Activated CD8-positive, alpha-beta T cell treated with anti-CD3 and anti-CD28 coated beads, Interleukin-2, amount 10 ng/mL, durations not matched to agents 7 days and 5 days (primary cell): ENCODE results near the gene POGZ. TPM values are rescaled to one million over a fixed set of nuclear protein-coding genes. Genes with fewer than 3 reads are reported as not detected.
"Not testable (repeated sequence)": the region's sequence is repeated elsewhere in the genome, so short reads cannot be mapped to it uniquely, and the experiment has no call there.

Experiments used
- ATAC-seq: fragments of 150-1000 bp; cut with Tn5 transposase; one replicate; pipeline ENCODE4 v1.10.0; 2021; ENCODE audit warnings: moderate library complexity
- CTCF ChIA-PET: fragments of 350-600 bp; sonication (Branson Sonifier 250); formaldehyde crosslinking; loops from one replicate; lab custom pipeline; 2021; ENCODE audit warnings: antibody characterized with exemption; lab: Charles Lee
- POLR2A ChIA-PET: fragments of 350-600 bp; sonication (Branson Sonifier 250); formaldehyde crosslinking; loops from one replicate; lab custom pipeline; 2021; ENCODE audit warnings: antibody characterized with exemption; lab: Charles Lee
- DNase-seq: peaks from one replicate; pipeline ENCODE4 v3.0.0-alpha.2; 2020
- H3K27ac Mint-ChIP-seq: one replicate; pipeline ENCODE4 v1.8.0; 2021; ENCODE audit warnings: mild to moderate bottlenecking, mixed read lengths
- H3K27me3 Mint-ChIP-seq: one replicate; pipeline ENCODE4 v1.8.0; 2021; ENCODE audit warnings: low read depth, mixed read lengths
- H3K36me3 Mint-ChIP-seq: one replicate; pipeline ENCODE4 v1.8.0; 2021; ENCODE audit warnings: low read depth, mixed read lengths
- H3K4me1 Mint-ChIP-seq: one replicate; pipeline ENCODE4 v1.8.0; 2021; ENCODE audit warnings: low read depth, mixed read lengths
- H3K4me3 Mint-ChIP-seq: one replicate; pipeline ENCODE4 v1.8.0; 2021; ENCODE audit warnings: mild to moderate bottlenecking, mixed read lengths
- H3K9me3 Mint-ChIP-seq: one replicate; pipeline ENCODE4 v1.8.0; 2022; ENCODE audit warnings: mixed read lengths; ENCODE audit not compliant: insufficient read depth
- total RNA-seq, 2 experiments: library from RNA; stranded (reverse); gene quantifications; one replicate each; pipeline ENCODE4 v1.2.3, GENCODE V29; 2021

The POGZ gene
- total RNA-seq, 2 experiments from 2014 or later: 67.7 to 68.5 TPM

GRCh38 chr1:151399324-151400171 is 59.7 kb downstream of the POGZ start, which contains the start of gene PSMB4:
TSS of gene PSMB4 (plus strand) at chr1:151399573. CDS start at chr1:151399588, 15 bp downstream.
- Mint-ChIP-seq H3K9me3 (no peaks in the 10 kb centered on the region), H3K27me3 (peaks cover 9% of the 10 kb centered on the region), H3K27ac (peak within 1 kb of the TSS; percentile 99), H3K4me1 (peaks cover 26% of the 10 kb centered on the region), H3K36me3 (peaks cover 40% of the 10 kb centered on the region), H3K4me3 (peak within 1 kb of the TSS; percentile 80)
- peak; percentile 90 for DNase-seq
- ATAC-seq: peak; percentile 96
- ChIA-PET POLR2A (interaction anchor here (0.7 to 2.5 kb wide), 14 partner anchors 8 to 364 kb away, joined by 3 to 11 read pairs (median 4); partner anchors contain the start of genes MRPL9, PI4KB, PIP5K1A and VPS72), CTCF (interaction anchor here (0.5 to 1.6 kb wide), 9 partner anchors 12 to 99 kb away, joined by 3 to 9 read pairs (median 4); partner anchors contain the start of gene PI4KB)

DNA sequence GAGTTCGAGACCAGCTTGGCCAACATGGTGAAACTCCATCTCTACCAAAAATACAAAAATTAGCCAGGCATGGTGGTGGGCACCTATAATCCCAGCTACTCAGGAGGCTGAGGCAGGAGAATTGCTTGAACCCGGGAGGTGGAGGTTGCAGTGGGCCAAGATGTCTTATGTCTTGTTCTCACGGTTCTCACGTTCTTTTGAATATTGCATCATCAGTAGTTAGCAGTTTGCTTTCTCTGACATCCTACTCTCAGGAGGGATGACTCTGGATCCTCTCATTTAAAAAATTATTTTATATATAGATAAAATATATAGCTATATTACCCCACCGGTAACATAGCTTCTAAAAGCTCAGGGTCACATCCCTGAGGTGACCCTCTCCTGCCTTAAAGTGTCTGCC is 63.0 kb downstream of the POGZ start:
- peaks cover 20% of the 10 kb centered on the region for H3K27me3 Mint-ChIP-seq
- peaks cover 21% of the 10 kb centered on the region for H3K4me1 Mint-ChIP-seq
- not testable (repeated sequence) for H3K27ac Mint-ChIP-seq, ATAC-seq, H3K9me3 Mint-ChIP-seq, DNase-seq, H3K4me3 Mint-ChIP-seq
- ChIA-PET POLR2A (interaction anchor here (0.6 to 1.2 kb wide), 3 partner anchors 27 to 115 kb away, joined by 3 to 4 read pairs (median 4); partner anchors contain the start of gene ZNF687), CTCF (interaction anchor here (1.2 to 1.3 kb wide), 2 partner anchors 55 to 95 kb away, joined by 3 to 6 read pairs; no protein-coding TSS in a partner anchor)
- peaks cover 15% of the 10 kb centered on the region for H3K36me3 Mint-ChIP-seq

DNA sequence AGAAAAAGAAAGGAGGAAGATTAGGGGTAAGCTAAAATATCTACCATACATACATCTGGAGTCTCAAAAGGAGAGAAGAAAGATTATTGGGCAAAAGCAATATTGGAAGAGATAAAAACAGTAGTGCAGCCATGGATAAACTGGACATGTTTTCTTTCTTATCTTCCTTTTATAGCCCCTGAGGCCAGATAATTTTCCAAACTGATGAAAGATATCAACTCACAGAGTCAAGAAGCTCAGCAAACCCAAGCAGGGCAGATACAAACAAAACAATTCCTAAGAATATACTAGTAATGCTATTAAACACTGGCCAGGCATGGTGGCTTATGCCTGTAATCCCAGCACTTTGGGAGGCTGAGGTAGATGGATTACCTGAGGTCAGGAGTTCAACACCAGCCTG is 65.7 kb downstream of the POGZ start:
- CTCF ChIA-PET: no interaction called here
- peaks cover 5% of the 10 kb centered on the region for H3K4me1 Mint-ChIP-seq
- POLR2A ChIA-PET: no interaction called here
- no peak overlapping the region for H3K27ac Mint-ChIP-seq
- no peaks in the 10 kb centered on the region for H3K36me3 Mint-ChIP-seq
- ATAC-seq (no peak), DNase-seq (no peak)
- H3K27me3 Mint-ChIP-seq: peaks cover 21% of the 10 kb centered on the region
- no peak overlapping the region for H3K4me3 Mint-ChIP-seq
- no peaks in the 10 kb centered on the region for H3K9me3 Mint-ChIP-seq

- no peak for DNase-seq
- ATAC-seq: no peak
- Mint-ChIP-seq H3K27ac (no peak overlapping the region), H3K27me3 (peaks cover 19% of the 10 kb centered on the region), H3K4me1 (no peaks in the 10 kb centered on the region), H3K36me3 (no peaks in the 10 kb centered on the region), H3K9me3 (no peaks in the 10 kb centered on the region), H3K4me3 (no peak overlapping the region)
- ChIA-PET CTCF (no interaction called here), POLR2A (no interaction called here)
Observed at GRCh38 chr1:151391079-151391563, 68.2 kb downstream of the POGZ start.

- CTCF ChIA-PET, H3K4me3 Mint-ChIP-seq, H3K36me3 Mint-ChIP-seq, H3K27ac Mint-ChIP-seq, POLR2A ChIA-PET, ATAC-seq, H3K4me1 Mint-ChIP-seq, DNase-seq, H3K9me3 Mint-ChIP-seq: not testable (repeated sequence)
- H3K27me3 Mint-ChIP-seq: peaks cover 19% of the 10 kb centered on the region
Observed at GRCh38 chr1:151390221-151391078, 68.8 kb downstream of the POGZ start.

GRCh38 chr1:151386002-151386401 is 73.3 kb downstream of the POGZ start:
- DNase-seq (no peak), ATAC-seq (no peak)
- Mint-ChIP-seq H3K36me3 (no peaks in the 10 kb centered on the region), H3K27me3 (peaks cover 6% of the 10 kb centered on the region), H3K27ac (no peak overlapping the region), H3K9me3 (no peaks in the 10 kb centered on the region), H3K4me3 (no peak overlapping the region), H3K4me1 (no peaks in the 10 kb centered on the region)
- POLR2A ChIA-PET: no interaction called here
- CTCF ChIA-PET: interaction anchor here (1.0 to 1.7 kb wide), 2 partner anchors 9 to 85 kb away, joined by 4 read pairs; no protein-coding TSS in a partner anchor

GRCh38 chr1:151384584-151384983 is 74.7 kb downstream of the POGZ start:
- Mint-ChIP-seq H3K36me3 (no peaks in the 10 kb centered on the region), H3K27me3 (peaks cover 5% of the 10 kb centered on the region), H3K27ac (no peak overlapping the region), H3K4me3 (no peak overlapping the region), H3K4me1 (no peaks in the 10 kb centered on the region), H3K9me3 (no peaks in the 10 kb centered on the region)
- no peak for ATAC-seq
- POLR2A ChIA-PET: no interaction called here
- DNase-seq: no peak
- CTCF ChIA-PET: interaction anchor here (1.0 to 1.7 kb wide), 3 partner anchors 44 to 103 kb away, joined by 3 to 4 read pairs (median 3); no protein-coding TSS in a partner anchor

GRCh38 chr1:151377150-151377884 is 82.0 kb downstream of the POGZ start:
- peaks cover 4% of the 10 kb centered on the region for H3K4me1 Mint-ChIP-seq

DNA sequence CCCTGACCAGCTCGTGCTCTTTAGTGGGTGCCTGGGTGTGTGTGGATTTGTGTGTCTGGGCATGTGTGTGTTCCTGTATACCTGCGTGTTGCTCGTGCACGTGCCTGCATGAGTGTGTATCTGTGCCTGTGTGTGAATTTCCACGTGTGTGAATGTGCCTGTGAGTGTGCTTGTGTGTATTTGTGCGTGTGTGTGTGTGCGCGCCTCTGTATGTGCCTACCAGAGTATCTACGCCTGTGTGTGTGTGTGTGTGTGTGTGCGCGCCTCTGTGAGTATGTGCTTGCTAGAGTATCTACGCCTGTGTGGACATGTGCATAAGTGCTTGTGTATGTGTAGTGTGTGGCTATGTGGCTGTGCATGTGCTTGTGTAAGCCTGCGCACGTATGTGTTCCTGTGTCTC is 86.1 kb downstream of the POGZ start:
- peaks cover 6% of the 10 kb centered on the region for H3K27me3 Mint-ChIP-seq
- H3K4me1 Mint-ChIP-seq: peaks cover 4% of the 10 kb centered on the region
- H3K9me3 Mint-ChIP-seq: no peaks in the 10 kb centered on the region
- H3K4me3 Mint-ChIP-seq: no peak overlapping the region
- ATAC-seq: no peak
- H3K27ac Mint-ChIP-seq: no peak overlapping the region
- no peak for DNase-seq
- no peaks in the 10 kb centered on the region for H3K36me3 Mint-ChIP-seq
- ChIA-PET CTCF (no interaction called here), POLR2A (no interaction called here)

More at GRCh38 chr1:151377150-151377884, 82.0 kb downstream of the POGZ start:
- H3K9me3 Mint-ChIP-seq: no peaks in the 10 kb centered on the region
- no peaks in the 10 kb centered on the region for H3K36me3 Mint-ChIP-seq
- peaks cover 6% of the 10 kb centered on the region for H3K27me3 Mint-ChIP-seq
- ATAC-seq (no peak), DNase-seq (no peak)
- POLR2A ChIA-PET: no interaction called here
- no peak overlapping the region for H3K4me3 Mint-ChIP-seq
- H3K27ac Mint-ChIP-seq: no peak overlapping the region
- CTCF ChIA-PET: no interaction called here

GRCh38 chr1:151372058-151372934 is 87.0 kb downstream of the POGZ start, which contains the start of gene SELENBP1:
TSS of gene SELENBP1 (minus strand) at chr1:151372705. CDS start at chr1:151372641, 64 bp downstream.
- H3K9me3 Mint-ChIP-seq: no peaks in the 10 kb centered on the region
- CTCF ChIA-PET: interaction anchor here (1.5 kb wide), 1 partner anchor 25 kb away, joined by 3 read pairs; no protein-coding TSS in a partner anchor
- POLR2A ChIA-PET: interaction anchor here (1.1 kb wide), 1 partner anchor 45 kb away, joined by 3 read pairs; the partner anchor contains the start of gene PI4KB
- H3K27ac Mint-ChIP-seq: no peak within 1 kb of the TSS
- DNase-seq: no peak
- H3K4me1 Mint-ChIP-seq: peaks cover 4% of the 10 kb centered on the region
- H3K4me3 Mint-ChIP-seq: no peak within 1 kb of the TSS
- no peak for ATAC-seq
- H3K36me3 Mint-ChIP-seq: no peaks in the 10 kb centered on the region
- peaks cover 5% of the 10 kb centered on the region for H3K27me3 Mint-ChIP-seq
